ENCODE data around the gene CPNE2. TPM values are rescaled to one million over a fixed set of nuclear protein-coding genes. Genes with fewer than 3 reads are reported as not detected.
"Not testable (repeated sequence)": the region's sequence is repeated elsewhere in the genome, so short reads cannot be mapped to it uniquely, and the experiment has no call there.

Gene CPNE2
- total RNA-seq, 1 experiment from 2014 or later, result 14.5 TPM

- Histone ChIP-seq H3F3A (ENCODE audit: low read length, unreplicated experiment) (no peaks in the 10 kb centered on the region), H3K9me2 (replicated peaks; ENCODE audit: low read length) (no peaks in the 10 kb centered on the region), H3K4me3 (ENCODE audit: low read length) (no peak overlapping the region), H3K9ac (ENCODE audit: low read length) (no peak overlapping the region), H3K36me3 (ENCODE audit: low read depth, low read length) (no peaks in the 10 kb centered on the region), H3K4me2 (ENCODE audit: low read length) (no peak overlapping the region), H2AFZ (ENCODE audit: low read length) (peak overlapping the region; percentile 30; the same call in 1 of the 2 replicates), H4K20me1 (ENCODE audit: low read length) (no peaks in the 10 kb centered on the region), H3K9me3 (ENCODE audit: low read length) (no peaks in the 10 kb centered on the region), H3K4me1 (ENCODE audit: insufficient read depth, low read length) (0 out of 2 replicates have a peak, but pooled peaks cover 5% of the 10 kb centered on the region), H3K27ac (ENCODE audit: low read length) (no peak overlapping the region), H3K79me2 (ENCODE audit: low read length) (no peaks in the 10 kb centered on the region), H3K27me3 (ENCODE audit: low read length) (no peaks in the 10 kb centered on the region)
- intact Hi-C loops (cut with micrococcal nuclease), result no loop called here
- no peak for TF ChIP-seq EZH2phosphoT487 (IDR thresholded peaks at IDR 0.05; ENCODE audit: borderline replicate concordance, low read length)
- no peak for TF ChIP-seq CTCF (conservative IDR thresholded peaks at IDR 0.05; ENCODE audit: low read depth, low read length)
- no peak for TF ChIP-seq EZH2 (IDR thresholded peaks at IDR 0.05; ENCODE audit: low read length, unreplicated experiment)
- BruUV-seq (replicated peaks), result no TSS peak
- ATAC-seq (peak; percentile 57), DNase-seq (peak; percentile 30)
- ChIA-PET POLR2A (ENCODE audit: unreplicated experiment) (no interaction called here), CTCF (no interaction called here)
Measured at GRCh38 chr16:57061084-57061905, 31.1 kb upstream of the CPNE2 start.

- intact Hi-C loops (cut with micrococcal nuclease), result no loop called here
- no TSS peak for BruUV-seq (replicated peaks)
- CTCF ChIA-PET, result no interaction called here
Measured at GRCh38 chr16:57062329-57062728, 30.1 kb upstream of the CPNE2 start.

GRCh38 chr16:57063189-57063588 is 29.2 kb upstream of the CPNE2 start:
- H3K9me3 ChIP-seq (ENCODE audit: low read length); CTCF ChIA-PET; H3K9me2 ChIP-seq (replicated peaks; ENCODE audit: low read length); intact Hi-C loops (cut with micrococcal nuclease); H4K20me1 ChIP-seq (ENCODE audit: low read length); H3K4me3 ChIP-seq (ENCODE audit: low read length); POLR2A ChIA-PET (ENCODE audit: unreplicated experiment); H3K36me3 ChIP-seq (ENCODE audit: low read depth, low read length); H3K27ac ChIP-seq (ENCODE audit: low read length); H3K79me2 ChIP-seq (ENCODE audit: low read length); H2AFZ ChIP-seq (ENCODE audit: low read length); H3F3A ChIP-seq (ENCODE audit: low read length, unreplicated experiment); ATAC-seq; BruUV-seq (replicated peaks); H3K4me2 ChIP-seq (ENCODE audit: low read length); H3K9ac ChIP-seq (ENCODE audit: low read length); DNase-seq; H3K27me3 ChIP-seq (ENCODE audit: low read length); H3K4me1 ChIP-seq (ENCODE audit: insufficient read depth, low read length): not testable (repeated sequence)

More at GRCh38 chr16:57062329-57062728, 30.1 kb upstream of the CPNE2 start:
- no peaks in the 10 kb centered on the region for H3K36me3 ChIP-seq (ENCODE audit: low read depth, low read length)
- TF ChIP-seq EZH2phosphoT487 (IDR thresholded peaks at IDR 0.05; ENCODE audit: borderline replicate concordance, low read length) (no peak), CTCF (conservative IDR thresholded peaks at IDR 0.05; ENCODE audit: low read depth, low read length) (no peak), EZH2 (IDR thresholded peaks at IDR 0.05; ENCODE audit: low read length, unreplicated experiment) (no peak)
- no peak overlapping the region for H3K27ac ChIP-seq (ENCODE audit: low read length)
- DNase-seq, result no peak
- H2AFZ ChIP-seq (ENCODE audit: low read length), result no peak overlapping the region
- POLR2A ChIA-PET (ENCODE audit: unreplicated experiment), result no interaction called here
- no peak for ATAC-seq
- no peak overlapping the region for H3K9ac ChIP-seq (ENCODE audit: low read length)
- no peaks in the 10 kb centered on the region for H4K20me1 ChIP-seq (ENCODE audit: low read length)
- H3K9me3 ChIP-seq (ENCODE audit: low read length), result no peaks in the 10 kb centered on the region
- no peaks in the 10 kb centered on the region for H3K79me2 ChIP-seq (ENCODE audit: low read length)
- no peak overlapping the region for H3K4me2 ChIP-seq (ENCODE audit: low read length)
- no peak overlapping the region for H3K4me3 ChIP-seq (ENCODE audit: low read length)
- no peaks in the 10 kb centered on the region for H3F3A ChIP-seq (ENCODE audit: low read length, unreplicated experiment)
- H3K4me1 ChIP-seq (ENCODE audit: insufficient read depth, low read length), result 0 out of 2 replicates have a peak, but pooled peaks cover 5% of the 10 kb centered on the region
- H3K27me3 ChIP-seq (ENCODE audit: low read length), result no peaks in the 10 kb centered on the region
- no peaks in the 10 kb centered on the region for H3K9me2 ChIP-seq (replicated peaks; ENCODE audit: low read length)
